GM19240 (cell line): Measurements from ENCODE around the gene EYA2.

Experiments
- DNase-seq: peaks from one replicate; pipeline ENCODE4 v3.0.0; 2011; ENCODE audit warnings: low spot score; ENCODE audit not compliant: insufficient read length

EYA2 gene

GRCh38 chr20:47222468-47223119 lies 328.0 kb downstream of the EYA2 start:
- no peak for DNase-seq

GRCh38 chr20:47223896-47224295 lies 329.3 kb downstream of the EYA2 start:
- no peak for DNase-seq

GRCh38 chr20:47224300-47224791 lies 329.7 kb downstream of the EYA2 start:
- DNase-seq, result no peak

- no peak for DNase-seq
Measured at GRCh38 chr20:47224857-47225256, 330.2 kb downstream of the EYA2 start.

GRCh38 chr20:47225458-47225857 lies 330.8 kb downstream of the EYA2 start:
- no peak for DNase-seq

GRCh38 chr20:47227119-47227518 lies 332.5 kb downstream of the EYA2 start:
- no peak for DNase-seq

GRCh38 chr20:47227576-47227975 lies 332.9 kb downstream of the EYA2 start:
- no peak for DNase-seq

- DNase-seq, result no peak
Measured at GRCh38 chr20:47228654-47229053, 334.0 kb downstream of the EYA2 start.

- no peak for DNase-seq
Measured at GRCh38 chr20:47230811-47231256, 336.2 kb downstream of the EYA2 start.

GRCh38 chr20:47231382-47232039 lies 336.9 kb downstream of the EYA2 start:
- no peak for DNase-seq

GRCh38 chr20:47232518-47232917 lies 337.9 kb downstream of the EYA2 start:
- DNase-seq, result no peak

- no peak for DNase-seq
Measured at GRCh38 chr20:47233333-47234188, 338.9 kb downstream of the EYA2 start.

- no peak for DNase-seq
Measured at GRCh38 chr20:47235111-47235510, 340.5 kb downstream of the EYA2 start.

GRCh38 chr20:47235853-47236638 lies 341.4 kb downstream of the EYA2 start:
- DNase-seq, result no peak

GRCh38 chr20:47236639-47236900 lies 341.9 kb downstream of the EYA2 start:
- no peak for DNase-seq

GRCh38 chr20:47237715-47238114 lies 343.1 kb downstream of the EYA2 start:
- no peak for DNase-seq
